GM19239 (cell line): ENCODE data around the gene DMD.
A peak's percentile ranks its signal among the peaks of the same experiment; 100 is the strongest.

Experiments used
- DNase-seq: peaks from one replicate; pipeline ENCODE4 v3.0.0; 2011; ENCODE audit warnings: low spot score; ENCODE audit not compliant: insufficient read length
- FAIRE-seq: peaks from 2 replicates; lab custom pipeline; 2011; peaks lifted over from hg19 to GRCh38; lab: Jason Lieb, UNC

The DMD gene

DNA sequence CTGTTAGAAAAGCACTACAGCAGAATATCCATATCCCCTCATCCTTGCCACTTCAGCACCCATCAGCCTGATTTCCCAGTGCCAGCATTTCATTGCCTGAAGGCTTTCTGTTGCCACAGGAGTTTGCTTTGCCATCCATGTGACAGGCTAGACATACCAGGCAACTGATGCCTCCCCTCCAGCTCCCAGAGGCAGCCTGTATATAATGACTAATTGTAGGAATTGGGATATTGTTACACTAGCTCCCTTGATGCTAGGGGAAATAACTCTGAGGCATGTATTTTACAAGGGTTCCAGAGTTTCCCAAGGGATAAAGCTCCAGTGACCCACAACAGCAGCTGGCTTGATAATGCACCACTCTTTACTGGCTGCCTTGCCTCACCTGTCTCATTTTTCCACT, 1531.5 kb downstream of the DMD start:
- DNase-seq: no peak

GRCh38 chrX:31670245-31670644, 1541.1 kb downstream of the DMD start:
- FAIRE-seq: no peak
- no peak for DNase-seq

More for the DNA sequence above, 1531.5 kb downstream of the DMD start:
- no peak for FAIRE-seq

DNA sequence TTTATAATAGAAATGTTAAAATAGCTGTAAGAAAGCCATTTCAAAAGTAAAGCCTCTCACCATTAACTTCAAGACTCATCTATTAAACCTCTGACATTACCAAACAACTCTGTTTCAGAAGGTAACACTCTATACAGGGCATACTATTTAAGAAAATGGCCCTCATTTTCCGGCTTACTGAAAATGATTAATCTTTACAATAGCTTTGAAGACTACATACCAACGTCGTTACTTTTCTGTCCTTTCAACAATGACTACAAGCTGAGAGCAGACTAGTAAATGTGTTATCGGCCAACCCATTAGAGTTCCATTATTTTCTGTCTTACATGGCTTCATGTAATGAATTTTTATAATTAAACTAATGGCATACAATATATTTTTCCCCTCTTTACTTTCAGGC, 1545.9 kb downstream of the DMD start:
- DNase-seq (no peak), FAIRE-seq (no peak)

- FAIRE-seq: no peak
- no peak for DNase-seq
Observed at GRCh38 chrX:31663172-31663571, 1548.2 kb downstream of the DMD start.

- no peak for DNase-seq
- FAIRE-seq: no peak
Observed at GRCh38 chrX:31661280-31661810, 1550.0 kb downstream of the DMD start.

DNA sequence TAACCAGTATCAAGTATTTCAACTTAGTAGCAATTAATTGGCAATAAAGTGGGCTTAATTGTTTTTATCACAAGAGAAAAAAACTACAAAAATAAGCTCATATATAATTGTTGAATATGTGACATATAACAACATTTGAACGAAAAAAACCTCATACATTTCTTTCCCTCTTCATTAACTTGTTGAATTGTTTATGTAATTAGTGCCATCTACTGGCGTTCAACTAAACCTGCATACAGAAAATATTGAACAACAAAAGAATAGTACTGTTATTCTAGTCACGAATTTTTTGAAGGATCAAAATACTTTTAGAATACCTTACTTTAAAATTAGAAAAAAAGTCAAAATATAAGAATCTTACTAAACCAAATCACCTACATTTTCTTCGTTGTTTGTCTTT, 1553.0 kb downstream of the DMD start:
- DNase-seq (no peak), FAIRE-seq (peak; percentile 93)

DNA sequence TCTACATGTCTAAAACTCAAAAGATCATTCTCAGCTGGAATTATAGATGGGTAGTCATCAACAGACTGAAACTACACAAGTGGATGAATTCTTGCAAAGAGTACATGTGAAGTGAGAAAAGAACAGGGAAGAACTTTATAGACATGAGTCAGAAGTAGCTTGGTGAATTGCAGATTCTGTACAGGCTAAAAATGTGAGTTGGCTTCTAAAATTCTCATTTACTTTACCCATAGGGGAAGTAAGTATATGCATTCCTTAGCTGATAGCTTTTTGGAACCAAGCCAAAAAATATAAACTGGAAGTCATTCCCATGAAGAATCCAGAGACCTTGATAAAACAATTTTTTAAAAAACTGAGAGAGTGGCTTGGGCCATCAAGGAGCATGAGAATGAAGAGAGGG, 1555.3 kb downstream of the DMD start:
- DNase-seq: no peak
- no peak for FAIRE-seq

DNA sequence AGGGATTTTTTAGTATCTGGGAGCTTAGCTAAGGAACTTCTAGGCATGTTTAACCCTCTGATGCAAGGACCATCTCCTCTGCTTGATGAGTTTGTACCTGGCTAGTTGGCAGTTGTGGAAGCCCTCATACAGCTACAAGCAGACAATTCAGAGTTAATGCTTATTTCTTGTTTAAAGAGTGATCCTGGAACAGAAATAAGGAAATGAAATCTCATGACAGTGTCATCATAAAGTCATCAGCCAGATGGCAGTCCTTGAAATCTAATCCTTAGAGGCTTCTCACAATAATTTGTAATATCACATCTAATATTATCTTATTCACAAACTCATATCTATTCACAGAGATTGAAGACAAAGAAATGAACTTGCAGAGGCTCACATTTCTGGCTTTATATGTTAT, 1557.9 kb downstream of the DMD start:
- no peak for FAIRE-seq

DNA sequence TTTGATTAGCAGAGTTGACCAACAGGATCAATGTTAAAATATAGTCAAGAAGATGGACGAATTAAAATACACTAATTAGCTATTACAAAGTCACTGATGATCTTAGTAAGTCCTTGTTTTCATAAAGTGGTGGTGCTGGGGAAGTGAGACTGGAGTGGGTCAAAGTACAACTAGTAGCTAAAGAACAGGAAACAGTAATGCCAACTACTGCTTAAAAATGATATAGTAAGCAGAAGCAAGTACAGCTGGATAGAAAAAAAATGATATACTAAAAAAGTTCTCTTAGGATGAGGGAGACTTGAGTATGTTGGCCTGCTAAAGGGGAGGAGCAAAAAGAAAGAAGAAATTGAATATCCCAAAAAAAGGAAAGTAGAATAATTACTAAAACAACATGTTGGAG, 1558.7 kb downstream of the DMD start:
- no peak for FAIRE-seq

More for the DNA sequence above, 1557.9 kb downstream of the DMD start:
- DNase-seq: no peak

GRCh38 chrX:31649201-31649600, 1562.1 kb downstream of the DMD start:
- DNase-seq: no peak
- no peak for FAIRE-seq

More for the DNA sequence above, 1558.7 kb downstream of the DMD start:
- DNase-seq: no peak

DNA sequence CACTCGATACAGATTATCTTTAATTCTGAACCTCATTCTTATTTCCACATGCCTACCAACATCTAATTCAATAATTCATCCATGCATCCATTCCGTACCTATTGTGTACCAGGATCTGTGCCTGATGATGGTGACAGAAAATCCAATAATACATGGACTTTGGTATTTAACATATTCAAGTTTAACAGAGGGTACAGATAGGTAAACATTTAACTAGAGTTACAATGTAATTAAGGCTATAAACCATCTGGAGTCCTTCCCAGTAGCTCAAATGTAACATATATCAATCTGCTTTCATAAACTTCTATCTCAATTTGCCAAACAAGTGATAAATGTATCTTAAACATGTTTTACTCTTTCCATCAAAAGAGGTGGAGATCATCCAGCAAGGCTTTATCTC, 1578.0 kb downstream of the DMD start:
- FAIRE-seq (no peak), DNase-seq (no peak)

GRCh38 chrX:31629195-31629594, 1582.2 kb downstream of the DMD start:
- FAIRE-seq: no peak
- DNase-seq: no peak

- DNase-seq (no peak), FAIRE-seq (no peak)
Observed at GRCh38 chrX:31609130-31609529, 1602.2 kb downstream of the DMD start.

- FAIRE-seq: no peak
Observed at GRCh38 chrX:31608638-31609037, 1602.7 kb downstream of the DMD start.

DNA sequence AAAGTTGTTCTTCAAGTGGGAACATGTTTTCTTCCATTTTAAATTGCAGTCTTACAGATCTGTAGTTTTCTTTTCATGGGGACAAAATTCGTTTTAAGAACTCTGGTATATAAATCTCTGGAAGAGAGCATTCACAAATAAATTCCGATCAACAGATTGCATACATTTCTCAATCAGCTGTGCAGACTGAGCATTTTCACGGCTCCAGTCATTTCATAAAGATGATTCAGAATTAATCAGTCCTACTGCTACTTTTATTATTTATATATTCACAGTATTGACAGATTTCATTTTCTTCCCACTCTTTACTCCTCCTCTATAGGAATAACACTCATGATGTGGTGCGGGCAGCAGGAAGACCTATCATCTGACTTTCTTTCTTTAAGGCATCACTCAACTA, 1604.6 kb downstream of the DMD start:
- no peak for FAIRE-seq
- no peak for DNase-seq

More at GRCh38 chrX:31608638-31609037, 1602.7 kb downstream of the DMD start:
- DNase-seq: no peak

GRCh38 chrX:31604629-31605221, 1606.6 kb downstream of the DMD start:
- no peak for DNase-seq
- FAIRE-seq: no peak

- FAIRE-seq: no peak
Observed at GRCh38 chrX:31603411-31604120, 1607.8 kb downstream of the DMD start.

DNA sequence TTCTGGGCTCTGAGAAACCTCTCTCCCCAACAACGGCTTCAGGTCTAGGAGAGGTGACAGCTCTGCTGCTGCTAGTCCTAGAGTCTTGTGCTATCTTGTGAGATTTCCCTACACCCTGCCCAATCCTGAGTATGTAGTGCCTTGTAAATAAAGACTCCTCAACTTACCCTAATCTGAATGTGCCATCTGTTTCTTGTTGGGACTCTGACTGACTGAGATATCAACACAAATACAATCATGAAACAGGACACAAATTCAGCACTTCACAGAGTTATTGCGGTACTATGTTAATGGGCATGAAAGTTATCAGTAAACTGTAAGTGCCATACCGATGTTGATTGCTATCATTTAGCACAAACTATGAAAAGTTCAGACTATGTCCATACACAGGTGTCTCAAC, 1610.5 kb downstream of the DMD start:
- no peak for FAIRE-seq
- no peak for DNase-seq

More at GRCh38 chrX:31603411-31604120, 1607.8 kb downstream of the DMD start:
- no peak for DNase-seq

- DNase-seq (no peak), FAIRE-seq (peak; percentile 18)
Observed at GRCh38 chrX:31593353-31593752, 1618.0 kb downstream of the DMD start.

GRCh38 chrX:31591355-31591754, 1620.0 kb downstream of the DMD start:
- FAIRE-seq: no peak

GRCh38 chrX:31590581-31591114, 1620.7 kb downstream of the DMD start:
- DNase-seq (no peak), FAIRE-seq (no peak)

More at GRCh38 chrX:31591355-31591754, 1620.0 kb downstream of the DMD start:
- no peak for DNase-seq
